NCI-H510A treated with DMSO at 0.1 percent for 48 hours (cell line): ENCODE data around the gene AFF3.
"Not testable (repeated sequence)": the region's sequence is repeated elsewhere in the genome, so short reads cannot be mapped to it uniquely, and the experiment has no call there.

Source experiments
- DNase-seq: peaks from one replicate; lab custom pipeline; 2025; lab: John Stamatoyannopoulos, UW

Gene AFF3

DNA sequence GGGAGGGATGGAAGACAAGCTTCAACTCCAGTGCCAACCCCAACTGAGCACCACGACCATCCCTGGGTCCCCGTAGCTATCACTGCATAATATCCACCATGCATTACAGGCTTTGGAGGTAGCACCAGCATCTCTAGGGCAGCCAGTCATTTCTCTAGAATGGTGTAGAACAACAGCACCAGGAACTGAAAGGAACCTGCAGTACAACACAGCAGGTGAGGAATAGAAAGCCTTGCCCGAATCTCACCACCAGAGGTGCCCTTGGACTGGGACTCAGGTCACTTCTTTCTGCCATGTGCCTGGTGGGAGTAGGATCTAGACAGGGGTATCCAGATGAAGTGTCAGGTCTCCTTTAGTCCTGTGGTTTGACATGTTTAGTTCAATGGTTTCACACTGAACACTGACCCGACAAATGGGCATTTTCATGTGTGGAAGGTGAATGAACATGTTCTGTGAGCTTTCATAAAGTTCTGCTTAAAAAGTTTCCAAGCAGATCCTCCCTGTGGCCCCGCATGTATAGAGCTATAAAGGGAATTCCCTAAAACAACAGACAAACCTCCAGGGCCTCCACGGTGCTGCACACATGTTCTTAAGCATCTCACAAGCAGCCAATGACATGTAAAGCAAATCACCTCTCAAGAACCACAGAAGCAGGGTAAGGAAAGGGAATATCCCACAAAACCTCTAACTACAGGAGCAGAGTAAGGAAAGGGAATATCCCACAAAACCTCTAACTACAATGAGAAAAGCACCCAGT, 208.3 kb downstream of the AFF3 start:
- no peak for DNase-seq

DNA sequence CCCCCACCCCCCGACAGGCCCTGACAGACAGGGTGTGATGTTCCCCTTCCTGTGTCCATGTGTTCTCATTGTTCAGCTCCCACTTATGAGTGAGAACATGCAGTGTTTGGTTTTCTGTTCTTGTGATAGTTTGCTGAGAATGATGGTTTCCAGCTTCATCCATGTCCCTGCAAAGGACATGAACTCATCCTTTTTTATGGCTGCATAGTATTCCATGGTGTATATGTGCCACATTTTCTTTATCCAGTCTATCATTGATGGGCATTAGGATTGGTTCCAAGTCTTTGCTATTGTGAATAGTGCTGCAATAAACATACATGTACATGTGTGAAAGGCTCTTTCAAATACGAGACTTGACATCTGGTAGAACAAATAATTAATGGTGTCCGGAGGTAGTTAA, 208.9 kb downstream of the AFF3 start:
- not testable (repeated sequence) for DNase-seq

DNA sequence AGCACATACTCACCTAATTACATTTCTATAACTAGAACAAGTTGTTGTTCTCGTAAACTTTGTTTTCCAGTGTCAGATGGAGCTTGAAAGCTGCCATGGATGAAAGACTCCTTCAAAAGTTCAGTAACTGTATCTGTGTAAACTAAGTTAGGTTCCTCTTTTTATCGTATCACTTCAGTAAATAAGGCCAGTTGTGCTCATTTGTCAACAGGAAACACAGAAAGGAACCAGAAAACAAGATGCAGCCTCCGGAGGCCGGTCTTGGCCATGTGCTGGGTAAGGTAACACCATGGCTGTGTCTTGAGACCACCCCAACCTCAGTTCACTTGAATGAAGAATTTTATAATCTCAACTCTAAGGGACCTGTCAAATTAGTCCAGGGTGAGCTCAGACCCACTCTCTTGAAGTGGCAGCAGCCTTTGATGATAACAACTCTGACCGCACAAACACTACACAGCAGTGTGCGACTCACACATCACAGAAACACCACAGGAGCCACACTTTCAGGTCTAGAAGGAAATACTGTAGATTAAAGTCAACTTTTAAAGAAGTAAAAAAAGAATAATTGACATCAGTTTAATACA, 213.8 kb downstream of the AFF3 start:
- no peak for DNase-seq

DNA sequence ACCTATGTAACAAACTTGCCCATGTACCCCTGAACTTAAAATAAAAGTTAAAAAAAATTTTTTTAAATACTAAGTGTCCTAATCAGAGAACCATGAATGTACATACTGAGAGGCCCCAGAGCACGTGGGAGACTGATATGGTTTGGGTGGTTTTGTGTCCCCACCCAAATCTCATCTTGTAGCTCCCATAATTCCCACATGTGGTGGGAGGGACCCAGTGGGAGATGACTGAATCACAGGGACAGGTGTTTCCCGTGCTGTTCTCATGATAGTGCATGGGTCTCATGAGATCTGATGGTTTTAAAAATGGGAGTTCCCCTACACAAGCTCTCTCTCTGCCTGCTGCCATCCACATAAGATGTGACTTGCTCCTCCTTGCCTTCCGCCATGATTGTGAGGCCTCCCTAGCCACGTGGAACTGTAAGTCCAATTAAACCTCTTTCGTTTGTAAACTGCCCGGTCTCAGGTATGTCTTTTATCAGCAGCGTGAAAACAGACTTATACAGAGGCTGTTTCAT, 214.6 kb downstream of the AFF3 start:
- not testable (repeated sequence) for DNase-seq

DNA sequence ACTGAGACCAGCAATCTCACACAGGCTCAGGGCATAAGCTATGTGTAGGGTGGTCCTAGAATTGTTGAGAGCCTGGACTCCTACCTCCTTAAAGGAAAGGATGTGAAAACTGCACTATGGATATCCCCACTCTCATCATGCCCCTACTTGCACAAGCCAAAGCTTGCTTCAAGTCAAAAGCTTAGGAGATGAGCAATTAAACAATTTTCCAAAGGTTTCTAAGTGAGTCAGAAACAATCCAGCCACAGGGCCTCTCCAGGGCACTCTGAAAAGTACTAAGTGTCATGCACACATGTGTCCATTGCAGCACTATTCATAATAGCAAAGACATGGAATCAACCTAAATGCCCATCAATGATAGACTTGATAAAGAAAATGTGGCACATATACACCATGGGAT, 215.4 kb downstream of the AFF3 start:
- DNase-seq, result no peak

DNA sequence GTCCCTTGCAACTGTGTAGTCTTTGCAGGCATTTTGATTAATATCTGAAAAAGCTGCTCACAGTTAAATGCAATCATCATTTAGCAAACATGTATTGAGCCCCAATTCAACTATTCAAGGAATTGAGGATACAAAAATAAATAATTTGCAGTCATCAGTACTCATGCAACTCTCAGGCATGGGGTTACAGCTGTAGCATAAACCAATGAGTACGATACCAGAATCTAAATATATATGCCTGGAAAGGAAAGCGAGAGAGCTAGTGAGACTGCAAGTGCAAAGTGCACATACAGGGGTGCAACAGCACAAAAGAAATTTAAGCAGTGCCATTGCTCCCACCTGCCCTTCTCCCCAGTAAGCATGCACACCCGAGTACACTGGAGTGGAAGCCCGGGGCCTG, 216.4 kb downstream of the AFF3 start:
- DNase-seq, result no peak

DNA sequence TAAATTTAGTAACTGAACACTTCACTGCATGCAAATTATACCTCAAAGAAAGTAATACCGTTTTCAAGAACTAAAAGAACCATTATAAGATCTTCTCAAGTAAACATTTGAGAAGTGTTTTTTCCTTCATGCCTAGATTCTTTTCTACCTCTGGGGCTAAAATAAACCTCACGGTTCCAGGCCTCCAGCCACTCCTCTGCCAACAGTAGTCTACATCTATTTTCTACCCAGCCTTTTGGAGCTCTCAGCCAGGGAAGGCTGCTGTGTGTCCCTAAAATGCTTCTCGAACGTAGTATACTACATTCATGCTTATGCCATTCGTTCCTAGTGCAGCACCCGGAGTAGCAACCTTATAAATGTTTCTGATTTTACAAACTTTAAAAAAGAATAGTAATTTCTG, 219.7 kb downstream of the AFF3 start:
- DNase-seq, result no peak

DNA sequence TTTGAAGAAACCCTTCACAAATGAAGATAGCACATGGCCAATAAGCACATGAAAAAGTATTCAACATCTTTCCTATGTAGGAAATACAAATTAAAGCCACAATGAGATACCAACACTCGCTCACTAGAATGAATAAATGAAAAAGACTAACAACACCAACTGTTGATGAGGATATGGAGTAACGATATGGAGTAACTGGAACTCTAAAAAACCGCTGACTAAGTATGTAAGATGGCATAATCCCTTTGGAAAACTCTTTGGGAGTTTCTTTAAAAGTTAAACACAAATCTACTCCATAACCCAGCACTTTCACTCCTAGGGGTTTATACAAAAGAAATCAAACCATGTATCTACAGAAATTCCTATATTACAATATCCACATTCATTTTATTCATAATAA, 220.5 kb downstream of the AFF3 start:
- DNase-seq, result no peak

DNA sequence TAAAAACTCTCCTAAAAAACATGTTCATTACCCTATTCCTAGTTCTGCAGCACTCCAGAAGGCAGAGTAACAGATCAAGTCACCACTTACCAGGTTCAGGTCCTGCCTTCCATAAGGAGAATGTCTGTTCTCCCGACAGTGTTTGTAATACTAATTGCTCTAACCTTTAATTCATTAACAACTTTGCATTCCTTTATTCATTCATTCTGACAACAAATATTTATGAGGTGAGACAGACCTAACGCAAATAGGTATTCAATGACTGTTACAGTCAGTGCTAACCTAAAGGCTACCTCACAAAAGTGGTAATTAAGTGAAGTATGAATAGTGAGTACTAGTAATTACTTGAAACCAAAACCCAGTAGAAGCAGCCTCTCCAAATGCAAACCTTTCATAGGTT, 224.0 kb downstream of the AFF3 start:
- DNase-seq, result no peak

DNA sequence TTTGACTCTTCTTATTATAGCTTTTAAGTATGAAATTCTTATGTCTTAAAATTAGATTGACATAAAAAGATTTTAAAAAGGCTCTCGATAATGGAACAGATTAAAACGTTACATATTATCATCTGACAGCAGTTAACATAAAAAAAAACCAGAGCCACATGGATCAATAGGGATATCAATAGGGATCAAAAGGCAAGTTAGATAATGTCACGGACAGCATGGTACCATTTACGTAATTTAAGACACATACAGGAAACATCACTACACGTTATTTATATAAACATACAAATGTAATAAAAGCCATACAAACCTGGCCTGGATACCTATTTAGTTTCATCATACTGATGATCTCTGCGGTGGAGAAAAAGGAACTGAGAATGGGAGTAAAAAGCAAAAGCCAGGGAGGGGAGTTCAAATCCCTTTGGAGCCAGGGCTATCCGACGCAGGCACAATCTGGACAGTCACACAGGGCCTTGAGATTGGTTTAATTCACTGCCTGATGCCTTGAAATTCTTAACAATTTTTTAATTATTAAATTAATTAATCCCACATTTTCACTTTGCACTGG, 227.2 kb downstream of the AFF3 start:
- DNase-seq, result no peak

DNA sequence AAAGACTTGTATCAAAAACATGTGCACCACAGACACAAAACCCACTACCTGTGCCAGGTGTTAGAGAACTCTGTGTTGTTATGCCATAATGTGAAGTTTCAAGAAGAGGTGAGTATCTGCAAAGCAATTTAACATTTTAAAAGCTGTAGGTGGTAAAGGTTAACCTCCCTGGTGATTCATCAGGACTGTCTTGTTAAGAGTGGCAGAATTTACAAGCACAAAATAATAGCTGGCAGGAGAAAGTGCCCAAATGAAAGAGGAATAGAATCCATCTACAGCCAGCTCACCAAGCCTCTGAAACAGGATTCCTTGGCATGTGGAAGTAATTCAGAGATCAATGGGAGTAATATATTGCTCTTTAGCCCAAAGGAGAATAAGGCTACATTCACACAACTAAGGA, 230.7 kb downstream of the AFF3 start:
- DNase-seq, result no peak

DNA sequence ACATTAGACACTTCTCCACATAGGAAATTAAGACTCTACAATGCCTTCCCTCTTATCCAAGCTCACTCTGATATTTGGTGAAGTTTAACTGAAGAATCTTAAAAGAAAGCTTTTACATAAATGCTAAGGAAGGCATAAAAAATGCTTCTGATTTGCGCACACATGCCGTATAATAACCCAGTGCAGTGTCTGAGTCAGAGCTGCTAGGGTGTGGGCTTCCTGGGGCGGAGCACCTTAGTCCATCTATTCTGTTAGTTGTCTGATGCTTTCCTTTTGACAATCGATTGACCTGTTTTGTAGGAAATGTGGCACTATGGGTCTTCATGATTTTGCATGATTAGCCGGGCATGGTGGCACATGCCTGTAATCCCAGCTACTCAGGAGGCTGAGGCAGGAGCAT, 231.5 kb downstream of the AFF3 start:
- no peak for DNase-seq

DNA sequence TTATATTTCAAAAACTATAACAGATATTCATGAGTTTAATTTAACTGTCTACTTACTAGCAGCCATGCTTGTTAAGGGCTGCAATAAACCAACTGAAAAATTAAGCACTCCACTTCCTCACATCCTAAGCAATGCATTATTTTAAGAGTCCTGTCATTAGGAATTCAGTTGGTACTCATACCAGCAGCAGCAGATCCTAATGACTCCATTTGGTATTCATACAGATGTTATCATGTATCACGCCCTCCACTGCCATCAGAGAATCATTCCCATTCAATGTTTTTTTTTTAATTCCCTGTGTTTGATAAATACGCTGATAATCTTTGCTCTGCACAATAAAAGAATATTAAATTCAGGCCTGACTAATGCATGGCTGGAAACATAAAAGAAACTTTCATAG, 236.8 kb downstream of the AFF3 start:
- DNase-seq, result no peak

DNA sequence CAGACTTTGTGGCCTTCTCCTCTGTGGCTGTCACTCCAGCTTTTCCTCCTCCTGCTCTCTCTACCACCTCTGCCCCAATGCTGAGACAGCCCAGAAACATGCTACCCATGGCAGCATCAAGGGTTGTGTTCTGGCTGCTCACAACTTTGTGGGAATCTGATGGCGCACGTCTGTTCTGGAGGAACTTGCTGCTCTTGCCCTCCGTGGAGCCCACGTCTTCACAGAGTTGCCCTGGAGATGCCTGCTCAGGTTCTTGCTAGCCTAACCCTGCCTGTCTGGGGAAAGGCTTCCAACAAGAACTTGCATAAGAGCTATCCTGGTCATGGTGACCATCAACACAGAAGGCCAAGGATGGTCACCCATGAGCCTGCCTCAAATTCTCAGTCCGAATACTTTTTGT, 237.4 kb downstream of the AFF3 start:
- DNase-seq, result no peak

DNA sequence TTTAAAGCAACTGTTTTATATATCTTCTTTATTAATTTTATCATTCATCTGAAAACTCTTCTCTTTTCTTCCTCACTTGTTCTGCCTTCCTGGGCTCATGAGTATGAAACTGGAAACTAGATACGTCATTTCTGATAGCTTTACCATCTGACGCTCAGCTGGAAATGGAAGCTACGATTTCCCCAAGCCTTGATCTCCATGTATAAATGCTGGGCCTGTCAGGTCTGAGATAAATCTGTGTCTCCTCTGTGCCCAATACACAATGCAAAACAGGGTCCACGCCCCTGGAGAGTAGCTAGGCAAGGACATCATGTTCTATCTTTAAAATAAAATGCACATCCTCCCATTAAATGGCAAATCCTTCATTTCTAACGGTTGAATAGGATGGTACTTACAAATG, 238.4 kb downstream of the AFF3 start:
- no peak for DNase-seq

DNA sequence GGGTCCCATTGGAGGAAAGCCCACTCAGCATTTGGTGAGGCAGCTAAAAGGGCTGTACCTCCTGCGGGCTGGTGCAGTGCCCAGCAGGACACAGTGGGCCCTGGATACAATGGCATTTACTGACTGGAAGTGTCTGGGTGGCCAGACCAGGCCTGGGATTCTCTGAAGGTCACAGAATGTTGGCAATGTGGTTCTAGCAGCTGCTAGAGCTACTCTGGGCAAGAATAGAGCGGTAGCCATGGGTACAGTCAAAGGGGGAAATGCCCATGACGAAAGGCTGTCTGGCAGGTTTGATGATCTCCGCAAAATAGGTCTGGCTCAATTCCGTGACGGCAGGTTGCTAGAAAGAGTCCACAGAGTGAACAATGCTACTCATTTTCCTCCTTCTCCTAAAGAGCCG, 241.8 kb downstream of the AFF3 start:
- DNase-seq, result no peak

DNA sequence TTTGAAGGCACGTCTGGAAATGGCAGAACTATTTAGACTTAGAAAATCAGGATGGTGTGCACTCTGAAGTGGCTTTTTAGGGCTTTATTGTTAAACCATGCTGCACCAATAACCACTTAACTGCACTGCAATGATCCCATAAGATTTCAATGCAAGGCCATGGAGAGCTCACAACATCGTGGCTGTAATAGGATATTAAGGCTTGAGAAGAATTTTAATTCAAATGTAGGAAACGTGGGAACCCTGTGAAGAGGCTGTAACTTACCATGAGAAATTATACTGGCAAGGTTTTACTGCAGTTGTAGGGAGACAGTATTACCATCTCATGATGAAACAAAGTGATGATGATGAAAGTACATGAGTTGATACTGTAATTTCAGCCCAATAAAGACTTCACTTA, 242.5 kb downstream of the AFF3 start:
- no peak for DNase-seq

DNA sequence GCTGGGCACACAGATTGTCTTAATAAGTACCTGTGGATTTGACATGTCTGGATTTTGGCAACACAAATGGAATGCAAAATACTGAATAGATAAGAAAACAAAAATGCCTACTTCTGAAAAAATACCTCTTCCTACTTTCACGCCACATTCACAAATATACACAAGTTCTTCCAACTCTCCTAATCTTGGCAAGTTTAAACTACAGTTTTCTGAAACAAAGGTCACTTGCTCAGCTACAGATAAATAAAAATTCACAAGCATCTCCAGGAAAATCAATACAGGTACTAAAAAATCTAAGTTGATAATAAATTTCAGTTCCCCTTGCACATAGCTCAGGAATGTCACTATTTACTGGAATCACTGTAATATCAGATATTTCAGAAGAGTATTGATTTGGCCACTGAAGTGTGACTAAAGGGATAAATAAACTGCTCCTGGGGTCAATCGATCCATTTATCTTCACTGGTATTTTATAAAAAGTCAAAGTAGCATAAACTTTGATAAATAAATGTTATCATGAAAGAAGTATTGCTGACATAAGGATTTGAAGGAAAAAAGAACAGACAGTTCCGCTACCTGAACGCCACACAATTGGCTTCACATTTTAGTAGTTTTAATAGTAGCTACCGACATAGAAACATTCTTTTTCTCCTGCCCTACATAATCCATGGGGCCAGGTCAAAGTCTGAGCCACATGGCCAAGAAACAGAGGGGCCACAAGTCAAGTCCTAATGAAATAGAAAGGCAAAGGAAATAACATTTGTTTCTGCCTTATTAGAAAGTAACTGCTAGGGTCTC, 243.1 kb downstream of the AFF3 start:
- DNase-seq, result no peak

DNA sequence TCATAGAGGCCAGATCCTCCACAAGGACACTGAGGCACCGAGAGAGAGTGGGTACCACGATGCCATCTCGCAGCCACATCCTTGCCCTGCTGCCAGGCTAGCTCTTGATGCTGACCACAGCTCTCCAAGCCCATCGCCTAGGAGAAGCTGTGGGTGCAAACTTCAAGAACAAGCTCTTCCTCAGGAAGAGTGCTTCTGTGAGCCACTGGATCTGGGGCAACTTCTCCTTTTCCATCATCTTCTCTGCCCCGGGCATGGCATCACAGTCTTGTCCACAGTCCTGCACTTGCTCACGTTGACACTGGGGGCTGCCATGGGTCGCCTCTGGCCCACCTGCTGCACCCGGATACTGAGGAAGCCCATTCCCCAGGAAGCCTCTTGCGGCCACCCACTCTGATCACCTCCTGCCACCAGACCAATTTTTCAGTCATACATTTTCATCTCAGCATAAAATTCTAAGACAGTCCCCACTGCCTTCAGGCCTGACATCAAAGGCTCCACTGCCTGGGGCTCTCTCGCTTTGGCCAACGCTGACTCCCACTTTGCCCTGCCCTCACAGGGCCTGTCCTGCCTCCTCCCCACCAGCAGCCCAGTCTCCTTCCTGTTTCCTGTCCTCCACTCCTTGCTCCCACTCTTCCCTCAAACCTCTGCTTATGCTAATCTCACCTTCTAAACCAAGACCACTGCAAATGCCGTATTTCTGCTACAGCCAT, 243.9 kb downstream of the AFF3 start:
- no peak for DNase-seq

DNA sequence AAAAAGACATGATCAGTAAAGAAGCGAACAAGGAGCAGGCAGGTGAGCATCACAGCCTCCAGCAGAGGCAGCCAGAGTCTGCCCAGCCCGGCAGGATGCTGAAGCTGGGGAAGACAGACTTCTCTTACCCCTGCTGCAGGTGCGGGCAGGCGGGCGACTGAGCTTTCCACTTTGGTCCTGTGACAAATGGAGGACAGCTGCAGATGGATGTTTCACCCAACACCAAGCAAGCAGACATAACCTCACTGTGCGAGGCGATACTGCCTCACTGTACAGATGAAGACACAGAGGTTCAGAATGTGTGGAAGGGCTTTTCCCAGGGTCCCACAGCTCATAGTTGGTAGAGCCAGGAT, 251.0 kb downstream of the AFF3 start:
- DNase-seq, result no peak

DNA sequence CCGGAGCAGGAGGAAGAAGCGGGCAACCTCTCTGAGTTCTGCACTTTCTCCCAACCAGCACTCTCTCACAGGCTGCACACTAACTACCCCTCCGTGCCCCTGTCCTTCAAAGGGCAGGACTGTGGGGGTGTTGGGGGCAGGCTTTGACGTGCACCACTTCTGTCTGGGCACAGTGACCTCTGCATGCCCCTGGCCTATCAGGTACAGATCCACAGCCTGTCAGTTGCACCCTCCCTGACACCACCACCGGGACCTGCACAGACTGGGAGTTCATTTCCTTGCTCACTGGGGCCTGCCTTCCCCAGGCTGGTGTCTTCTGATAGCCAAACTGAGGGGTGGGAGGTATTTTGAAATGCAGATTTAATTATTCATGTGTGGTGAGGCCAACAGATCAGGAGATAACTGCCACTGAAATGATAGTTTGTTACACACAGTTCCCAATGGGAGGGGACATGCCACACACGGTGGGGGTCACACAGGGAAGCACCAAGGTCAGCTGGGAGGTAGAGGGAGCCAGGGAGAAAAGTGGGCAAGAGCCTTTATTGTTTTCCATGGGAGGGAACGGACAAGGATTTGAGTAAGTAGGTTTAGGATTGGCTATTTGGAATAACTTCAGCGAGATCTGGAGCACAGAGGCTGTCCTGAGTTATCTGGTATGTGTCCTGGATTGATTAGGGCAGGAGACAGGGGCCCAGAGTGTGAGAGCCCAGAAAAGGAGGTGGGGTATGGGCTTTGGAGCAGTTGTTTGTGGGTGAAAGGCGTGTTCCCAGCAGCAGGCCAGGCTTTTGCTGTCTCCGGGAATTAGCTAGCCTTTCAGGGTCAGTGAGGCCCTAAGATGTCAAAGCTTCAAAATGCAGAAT, 251.6 kb downstream of the AFF3 start:
- DNase-seq, result no peak
